ENCODE results near the gene AUNIP.
A peak's percentile ranks its signal among the peaks of the same experiment; 100 is the strongest.

AUNIP gene

DNA sequence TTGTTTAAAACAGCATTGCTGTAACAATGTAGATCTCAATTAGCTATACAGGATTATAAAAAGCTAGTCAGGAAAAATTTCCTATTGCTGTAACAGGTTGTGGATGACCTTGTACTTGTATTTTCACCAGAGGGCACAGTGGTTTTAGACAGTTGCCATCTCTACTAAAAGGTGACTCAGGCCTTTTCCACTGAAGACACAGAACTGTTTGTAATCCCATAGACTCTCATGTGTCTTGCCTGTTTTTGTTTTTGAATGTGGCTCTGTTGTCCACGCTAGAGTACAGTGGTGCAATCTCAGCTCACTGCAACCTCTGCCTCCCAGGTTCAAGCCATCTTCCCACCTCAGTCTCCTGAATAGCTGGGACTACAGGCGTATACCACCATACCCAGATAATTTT, 33.7 kb downstream of the AUNIP start:
- Histone ChIP-seq H3K4me1 (ENCODE audit: insufficient read depth, low read length) (peaks cover 6% of the 10 kb centered on the region), H3K4me3 (ENCODE audit: low read length) (no peak overlapping the region), H3K9me3 (ENCODE audit: insufficient read depth, low read depth, low read length) (no peaks in the 10 kb centered on the region), H3K36me3 (ENCODE audit: insufficient read depth, low read length) (peaks cover 37% of the 10 kb centered on the region), H3K27me3 (ENCODE audit: insufficient read depth, low read length) (peaks cover 4% of the 10 kb centered on the region; the same call in 1 of the 2 replicates), H3K27ac (ENCODE audit: low read depth, low read length) (no peak overlapping the region), H3K9ac (ENCODE audit: low read depth, low read length) (no peak overlapping the region)
- 95% methylated on average over 1 of the region's 2 CpGs for WGBS

DNA sequence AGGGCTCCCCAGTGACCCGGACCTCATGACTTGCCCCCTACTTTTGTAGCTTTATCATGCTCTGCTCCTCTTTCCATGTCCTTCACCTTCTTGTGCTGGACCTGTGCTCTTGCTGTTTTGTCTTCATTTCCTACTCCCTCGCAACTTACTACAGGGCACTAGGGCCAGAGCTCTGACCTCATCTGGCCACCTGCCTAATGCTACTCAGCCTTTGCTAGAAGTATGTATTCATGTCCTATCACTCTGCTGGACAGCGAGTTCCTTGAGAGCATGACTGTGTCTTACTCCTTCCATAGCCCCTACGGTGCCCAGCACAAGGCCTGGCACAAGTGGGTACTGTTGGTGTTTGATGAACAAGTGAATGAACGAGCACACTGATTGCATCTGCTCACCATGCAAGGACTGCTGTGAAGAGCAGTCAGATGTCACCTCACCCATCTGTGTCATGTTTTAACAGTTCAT, 37.6 kb downstream of the AUNIP start:
- H3K27me3 ChIP-seq (ENCODE audit: insufficient read depth, low read length): peaks cover 4% of the 10 kb centered on the region; the same call in 1 of the 2 replicates
- no peak overlapping the region for H3K4me3 ChIP-seq (ENCODE audit: low read length)
- no peaks in the 10 kb centered on the region for H3K9me3 ChIP-seq (ENCODE audit: insufficient read depth, low read depth, low read length)
- no peak overlapping the region for H3K9ac ChIP-seq (ENCODE audit: low read depth, low read length)
- WGBS: 91% methylated on average over 5 of the region's 5 CpGs
- peaks cover 21% of the 10 kb centered on the region for H3K4me1 ChIP-seq (ENCODE audit: insufficient read depth, low read length)
- peaks cover 2% of the 10 kb centered on the region; the same call in 1 of the 2 replicates for H3K36me3 ChIP-seq (ENCODE audit: insufficient read depth, low read length)
- no peak overlapping the region for H3K27ac ChIP-seq (ENCODE audit: low read depth, low read length)

DNA sequence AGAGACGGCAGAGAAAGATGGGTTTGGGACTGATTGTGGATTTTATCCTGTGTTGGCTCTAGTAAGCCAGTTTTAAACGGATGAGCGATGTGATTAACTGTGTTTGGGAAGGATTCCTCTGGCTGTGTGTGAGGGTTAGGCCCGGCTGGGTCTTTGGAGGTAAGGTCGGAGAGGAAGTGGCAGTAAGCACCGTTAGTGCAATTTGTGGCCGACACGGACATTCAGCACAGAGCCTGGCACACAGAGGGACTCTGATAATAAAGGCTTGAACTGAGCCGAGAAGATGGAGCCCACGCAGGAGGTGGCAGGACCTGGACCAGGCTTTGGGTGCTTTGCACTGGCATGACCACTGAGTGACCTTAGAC, 38.2 kb downstream of the AUNIP start:
- no peak overlapping the region for H3K27ac ChIP-seq (ENCODE audit: low read depth, low read length)
- H3K9me3 ChIP-seq (ENCODE audit: insufficient read depth, low read depth, low read length): no peaks in the 10 kb centered on the region
- H3K4me3 ChIP-seq (ENCODE audit: low read length): peak overlapping the region; percentile 96
- H3K36me3 ChIP-seq (ENCODE audit: insufficient read depth, low read length): no peaks in the 10 kb centered on the region
- H3K9ac ChIP-seq (ENCODE audit: low read depth, low read length): peak overlapping the region; percentile 88
- H3K4me1 ChIP-seq (ENCODE audit: insufficient read depth, low read length): peaks cover 21% of the 10 kb centered on the region
- 59% methylated on average over 10 of the region's 10 CpGs for WGBS
- H3K27me3 ChIP-seq (ENCODE audit: insufficient read depth, low read length): peaks cover 4% of the 10 kb centered on the region; the same call in 1 of the 2 replicates

DNA sequence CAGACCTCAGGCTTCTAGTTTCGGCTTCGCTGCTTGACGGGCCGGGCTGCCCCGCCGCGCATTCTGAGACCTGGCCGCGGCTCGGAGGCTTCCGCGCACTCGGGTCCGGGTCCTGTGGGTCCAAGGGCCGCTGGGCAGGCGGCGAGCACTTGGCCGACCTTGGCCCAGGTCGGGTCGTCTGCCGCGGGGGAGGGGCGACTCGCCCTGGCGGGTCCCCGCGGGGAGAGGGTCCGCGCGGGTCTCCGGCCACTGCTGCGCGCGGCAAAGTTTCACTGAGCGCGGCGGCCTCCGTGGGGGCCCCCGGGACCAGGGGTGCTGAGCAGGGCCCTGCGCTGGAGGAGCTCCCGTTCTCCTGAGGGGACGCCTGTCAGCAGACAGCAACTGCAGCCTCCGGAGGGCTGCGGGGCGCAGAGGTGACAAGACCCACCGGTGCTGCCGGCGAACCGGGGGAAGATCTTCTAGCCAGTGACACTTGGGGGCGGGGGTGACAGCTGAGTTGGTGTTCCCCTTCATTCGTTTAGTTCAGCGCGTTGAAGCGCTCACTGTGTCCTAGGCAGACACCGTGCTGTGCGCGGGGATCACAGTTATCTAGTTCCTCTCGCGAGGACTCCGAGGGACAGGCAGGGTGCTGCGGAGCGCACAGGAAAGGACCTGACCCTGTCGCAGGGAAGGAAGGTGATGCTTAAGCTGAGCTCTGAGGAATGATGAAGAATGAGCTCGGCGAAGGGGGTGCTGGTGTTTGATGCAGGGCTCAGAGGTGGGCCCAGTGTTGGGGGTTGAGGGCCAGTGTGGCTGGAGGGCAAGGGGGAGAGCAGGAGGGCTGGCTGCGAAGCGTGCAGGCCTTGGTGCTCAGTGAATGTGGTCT, 38.8 kb downstream of the AUNIP start:
- WGBS: 2% methylated on average over 67 of the region's 67 CpGs
- Histone ChIP-seq H3K27ac (ENCODE audit: low read depth, low read length) (peak overlapping the region; percentile 81), H3K4me1 (ENCODE audit: insufficient read depth, low read length) (peaks cover 21% of the 10 kb centered on the region)

DNA sequence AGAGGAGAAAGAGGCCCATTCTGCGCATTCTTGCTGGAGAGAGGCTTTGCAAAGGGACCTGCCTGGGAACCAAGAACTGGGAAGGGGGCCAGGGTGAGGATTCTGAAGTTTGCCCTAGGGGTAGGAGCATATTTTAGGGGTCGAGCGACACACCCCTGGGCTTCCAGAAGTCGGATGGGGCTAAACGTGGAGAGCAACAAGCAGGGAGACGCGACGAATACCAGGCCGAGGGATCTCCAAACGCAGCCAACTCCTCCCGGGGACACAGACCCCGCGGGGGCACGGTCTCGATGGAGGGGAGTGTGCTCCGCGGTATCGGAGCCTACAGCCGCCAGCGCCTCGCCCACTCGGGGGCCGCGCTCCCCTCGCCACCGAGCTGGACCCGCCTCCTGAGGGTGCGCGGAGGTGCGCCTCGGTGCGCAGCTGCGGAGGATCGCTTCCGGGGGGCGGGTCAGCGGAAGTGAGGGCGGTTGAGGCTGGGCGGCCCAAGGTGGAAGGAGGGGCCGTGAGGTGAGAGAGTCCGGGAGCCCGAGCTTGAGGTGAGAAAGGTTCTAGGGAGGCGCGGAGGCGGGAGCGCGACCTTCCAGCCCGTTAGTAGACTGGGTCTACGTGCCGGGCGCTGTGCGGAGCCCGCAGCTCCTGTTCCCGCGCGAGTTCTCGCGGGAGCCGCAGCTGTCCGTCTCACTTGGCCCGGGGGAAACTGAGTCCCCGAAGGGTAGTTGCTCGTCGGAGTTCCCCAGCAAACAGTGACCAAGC, 39.6 kb downstream of the AUNIP start, which contains the start of gene MTFR1L:
MTFR1L (plus strand) TSS at position 464 of the 756 bp plus-strand sequence. CDS start 3,151 bp downstream, outside the sequence.
- Histone ChIP-seq H3K4me3 (ENCODE audit: low read length) (peak within 1 kb of the TSS; percentile 96), H3K36me3 (ENCODE audit: insufficient read depth, low read length) (peaks cover 6% of the 10 kb centered on the region; the same call in 1 of the 2 replicates), H3K9me3 (ENCODE audit: insufficient read depth, low read depth, low read length) (no peaks in the 10 kb centered on the region), H3K27ac (ENCODE audit: low read depth, low read length) (peak within 1 kb of the TSS; percentile 81), H3K9ac (ENCODE audit: low read depth, low read length) (peak within 1 kb of the TSS; percentile 88), H3K27me3 (ENCODE audit: insufficient read depth, low read length) (peaks cover 4% of the 10 kb centered on the region; the same call in 1 of the 2 replicates), H3K4me1 (ENCODE audit: insufficient read depth, low read length) (peaks cover 21% of the 10 kb centered on the region)
- WGBS: under 1% methylated on average over 64 of the region's 64 CpGs

More for the DNA sequence above, 38.8 kb downstream of the AUNIP start:
- H3K9ac ChIP-seq (ENCODE audit: low read depth, low read length): peak overlapping the region; percentile 88
- H3K4me3 ChIP-seq (ENCODE audit: low read length): peak overlapping the region; percentile 96
- 0 out of 2 replicates have a peak, but pooled peaks cover 4% of the 10 kb centered on the region for H3K36me3 ChIP-seq (ENCODE audit: insufficient read depth, low read length)
- H3K9me3 ChIP-seq (ENCODE audit: insufficient read depth, low read depth, low read length): no peaks in the 10 kb centered on the region
- peaks cover 4% of the 10 kb centered on the region; the same call in 1 of the 2 replicates for H3K27me3 ChIP-seq (ENCODE audit: insufficient read depth, low read length)

DNA sequence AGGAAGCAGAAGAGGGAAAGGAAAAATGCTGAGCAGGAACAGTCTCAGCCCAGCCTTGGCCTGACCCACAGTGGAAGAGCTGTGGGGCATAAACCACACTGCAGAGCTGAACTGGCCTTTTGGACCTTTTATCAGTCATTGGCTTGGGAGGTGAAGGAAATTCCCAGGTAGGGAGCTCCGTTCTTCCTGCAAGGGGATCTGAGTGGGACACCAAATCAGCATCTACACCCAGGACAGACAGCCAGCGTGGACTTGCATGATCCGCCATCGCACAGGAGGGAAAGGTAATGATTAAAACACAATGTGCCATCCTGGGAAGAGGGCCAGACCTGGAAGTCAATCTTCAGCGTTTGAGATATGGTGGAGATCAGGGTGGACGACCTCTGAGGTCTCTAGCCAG, 40.7 kb downstream of the AUNIP start:
- 88% methylated on average over 6 of the region's 6 CpGs for WGBS
- H3K4me3 ChIP-seq (ENCODE audit: low read length): peak overlapping the region; percentile 96
- H3K27ac ChIP-seq (ENCODE audit: low read depth, low read length): no peak overlapping the region
- no peaks in the 10 kb centered on the region for H3K9me3 ChIP-seq (ENCODE audit: insufficient read depth, low read depth, low read length)
- H3K36me3 ChIP-seq (ENCODE audit: insufficient read depth, low read length): peaks cover 16% of the 10 kb centered on the region; the same call in 1 of the 2 replicates
- H3K9ac ChIP-seq (ENCODE audit: low read depth, low read length): no peak overlapping the region
- peaks cover 4% of the 10 kb centered on the region; the same call in 1 of the 2 replicates for H3K27me3 ChIP-seq (ENCODE audit: insufficient read depth, low read length)
- H3K4me1 ChIP-seq (ENCODE audit: insufficient read depth, low read length): peaks cover 21% of the 10 kb centered on the region

DNA sequence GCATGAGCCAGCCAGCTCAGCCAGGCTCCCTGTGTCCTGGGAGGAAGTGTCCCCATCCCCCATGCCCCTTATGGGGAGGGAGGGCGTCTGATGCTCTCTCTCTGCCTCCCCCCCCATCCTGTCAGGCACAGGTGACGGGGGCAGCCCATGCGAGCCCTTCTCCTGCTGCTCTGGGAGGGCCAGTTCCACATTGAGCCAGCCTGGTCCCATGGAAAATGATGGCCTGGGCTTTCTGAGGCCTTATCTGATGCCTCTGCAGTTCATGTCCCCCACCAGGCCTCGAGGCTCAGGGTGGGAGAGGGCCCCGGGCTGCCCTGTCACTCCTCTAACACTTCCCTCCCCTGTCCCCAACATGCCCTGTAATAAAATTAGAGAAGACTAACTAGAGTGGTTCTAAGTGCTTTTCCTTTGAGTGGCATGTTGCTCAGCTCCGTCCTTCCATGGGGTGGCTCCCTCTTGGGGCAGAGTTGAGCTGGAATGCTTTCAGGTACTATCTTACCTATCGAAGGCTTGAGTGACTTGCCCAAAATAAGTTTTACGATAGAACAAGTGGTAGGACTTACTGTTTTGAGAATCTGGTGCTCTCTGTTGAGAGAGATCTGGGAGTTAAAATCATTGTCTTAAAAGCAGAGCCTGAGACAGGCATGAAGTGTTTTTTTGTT, 41.3 kb downstream of the AUNIP start:
- Histone ChIP-seq H3K27me3 (ENCODE audit: insufficient read depth, low read length) (peaks cover 4% of the 10 kb centered on the region; the same call in 1 of the 2 replicates), H3K4me3 (ENCODE audit: low read length) (no peak overlapping the region), H3K36me3 (ENCODE audit: insufficient read depth, low read length) (peaks cover 20% of the 10 kb centered on the region; the same call in 1 of the 2 replicates), H3K27ac (ENCODE audit: low read depth, low read length) (peak overlapping the region; percentile 31; the same call in 1 of the 2 replicates), H3K9me3 (ENCODE audit: insufficient read depth, low read depth, low read length) (no peaks in the 10 kb centered on the region), H3K9ac (ENCODE audit: low read depth, low read length) (no peak overlapping the region; the same call in 1 of the 2 replicates), H3K4me1 (ENCODE audit: insufficient read depth, low read length) (peaks cover 21% of the 10 kb centered on the region)
- WGBS: 61% methylated on average over 6 of the region's 8 CpGs

DNA sequence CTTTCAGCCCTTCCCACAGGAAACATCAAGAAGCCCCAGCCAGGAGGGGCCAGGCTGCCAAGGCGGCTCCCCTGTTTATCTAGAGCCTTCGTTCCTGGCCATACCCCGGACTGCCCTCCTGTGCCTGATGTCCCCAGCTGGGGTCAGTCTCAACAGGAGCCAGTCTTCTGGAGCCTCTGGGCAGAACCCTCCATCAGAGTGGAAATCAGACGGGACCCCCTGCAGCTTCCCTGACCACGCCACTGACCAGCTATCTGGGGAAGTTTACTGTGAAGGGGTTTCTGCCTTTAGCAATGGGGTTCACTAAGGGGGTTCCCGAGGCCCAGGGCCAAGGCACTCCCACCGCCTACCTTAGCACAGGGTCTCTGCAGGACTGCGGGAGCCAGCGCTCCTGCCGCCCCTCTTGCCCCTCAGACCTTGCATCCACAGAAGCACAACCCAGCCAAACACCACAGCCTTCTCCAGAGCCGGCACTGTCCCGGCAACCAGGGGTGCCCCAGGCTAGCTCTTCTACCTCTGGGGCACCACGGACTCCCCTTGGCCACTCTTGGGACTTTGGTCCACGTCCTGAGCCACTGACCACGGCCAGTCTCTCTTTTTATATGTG, 43.0 kb downstream of the AUNIP start:
- no peak overlapping the region for H3K27ac ChIP-seq (ENCODE audit: low read depth, low read length)
- H3K36me3 ChIP-seq (ENCODE audit: insufficient read depth, low read length): peaks cover 33% of the 10 kb centered on the region
- H3K9ac ChIP-seq (ENCODE audit: low read depth, low read length): no peak overlapping the region
- peaks cover 20% of the 10 kb centered on the region for H3K4me1 ChIP-seq (ENCODE audit: insufficient read depth, low read length)
- no peaks in the 10 kb centered on the region for H3K9me3 ChIP-seq (ENCODE audit: insufficient read depth, low read depth, low read length)
- H3K27me3 ChIP-seq (ENCODE audit: insufficient read depth, low read length): peaks cover under 1% of the 10 kb centered on the region; the same call in 1 of the 2 replicates
- H3K4me3 ChIP-seq (ENCODE audit: low read length): no peak overlapping the region
- 93% methylated on average over 15 of the region's 15 CpGs for WGBS

DNA sequence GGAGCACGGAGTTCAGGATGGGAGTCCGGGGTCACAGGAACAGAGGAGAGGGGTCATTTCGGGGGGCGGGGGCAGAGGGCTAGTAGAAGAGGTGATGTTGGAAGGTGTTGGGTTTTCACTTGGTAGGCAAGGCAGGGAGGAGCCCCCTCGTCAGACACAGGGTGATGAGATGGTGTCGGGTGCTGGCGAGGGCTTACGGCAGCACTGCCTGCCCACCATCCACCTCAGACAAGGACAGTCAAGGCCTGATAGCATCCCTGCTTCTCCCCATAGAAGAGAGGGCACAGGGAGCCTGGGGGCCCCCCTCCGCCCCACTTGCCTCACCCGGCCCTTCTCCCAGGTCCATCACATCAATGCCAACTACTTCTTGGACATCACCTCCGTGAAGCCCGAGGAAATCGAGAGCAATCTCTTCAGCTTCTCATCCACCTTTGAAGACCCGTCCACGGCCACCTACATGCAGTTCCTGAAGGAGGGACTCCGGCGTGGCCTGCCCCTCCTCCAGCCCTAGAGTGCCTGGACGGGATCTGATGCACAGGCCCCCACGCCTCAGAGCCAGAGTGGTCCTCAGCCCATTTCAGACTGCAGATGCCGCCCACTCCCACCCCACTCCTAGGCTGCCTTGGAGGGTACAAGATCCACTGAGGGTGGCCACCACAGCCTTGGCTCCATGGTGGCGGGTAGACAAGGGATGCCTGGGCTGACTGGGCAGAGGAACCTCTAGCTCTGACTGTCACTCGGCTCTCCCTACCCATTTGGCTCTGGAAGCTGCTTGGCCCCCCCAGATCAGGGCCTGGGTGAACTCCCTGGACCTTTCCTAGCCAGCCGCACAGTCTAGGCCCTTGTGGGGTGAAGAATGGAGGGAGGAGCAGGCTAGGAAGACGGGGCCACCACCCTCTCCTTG, 43.8 kb downstream of the AUNIP start:
- H3K36me3 ChIP-seq (ENCODE audit: insufficient read depth, low read length): peaks cover 33% of the 10 kb centered on the region
- H3K4me1 ChIP-seq (ENCODE audit: insufficient read depth, low read length): peaks cover 15% of the 10 kb centered on the region; the same call in 1 of the 2 replicates
- no peak overlapping the region for H3K4me3 ChIP-seq (ENCODE audit: low read length)
- WGBS: 92% methylated on average over 24 of the region's 24 CpGs
- H3K27me3 ChIP-seq (ENCODE audit: insufficient read depth, low read length): no peaks in the 10 kb centered on the region
- H3K27ac ChIP-seq (ENCODE audit: low read depth, low read length): no peak overlapping the region
- no peak overlapping the region for H3K9ac ChIP-seq (ENCODE audit: low read depth, low read length)
- H3K9me3 ChIP-seq (ENCODE audit: insufficient read depth, low read depth, low read length): no peaks in the 10 kb centered on the region

All from HUES64 (cell line).